ENCODE results near the gene ANLN.
"Not testable (repeated sequence)": the region's sequence is repeated elsewhere in the genome, so short reads cannot be mapped to it uniquely, and the experiment has no call there.

ANLN gene

DNA sequence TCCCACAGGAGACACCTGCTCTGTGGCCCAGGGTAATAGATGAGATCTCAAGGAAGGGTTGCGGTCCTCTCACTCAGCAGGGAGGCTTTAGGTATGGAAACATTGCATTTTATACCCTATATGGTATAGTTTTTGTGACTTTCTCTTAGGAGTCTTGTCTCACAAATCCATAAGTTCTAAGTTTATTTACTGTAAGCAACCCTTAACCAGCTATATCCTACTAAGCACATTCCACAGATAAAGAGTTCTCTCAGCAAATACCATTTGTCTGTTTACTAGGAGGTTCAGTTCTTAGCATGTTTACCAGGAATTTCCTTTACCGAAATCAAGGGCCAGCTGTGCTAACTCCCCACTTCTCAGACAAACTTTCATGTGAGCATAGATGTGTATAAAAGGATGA lies 66.9 kb downstream of the ANLN start:
- no peak for FAIRE-seq
- TF ChIP-seq POLR2A (IDR thresholded peaks at IDR 0.05; ENCODE audit: low read depth, low read length): no peak
- no peak for TF ChIP-seq TAF1 (IDR thresholded peaks at IDR 0.05; ENCODE audit: borderline replicate concordance, low read depth, low read length)
- TF ChIP-seq POLR2AphosphoS5 (IDR thresholded peaks at IDR 0.05; ENCODE audit: low read depth, low read length): no peak

DNA sequence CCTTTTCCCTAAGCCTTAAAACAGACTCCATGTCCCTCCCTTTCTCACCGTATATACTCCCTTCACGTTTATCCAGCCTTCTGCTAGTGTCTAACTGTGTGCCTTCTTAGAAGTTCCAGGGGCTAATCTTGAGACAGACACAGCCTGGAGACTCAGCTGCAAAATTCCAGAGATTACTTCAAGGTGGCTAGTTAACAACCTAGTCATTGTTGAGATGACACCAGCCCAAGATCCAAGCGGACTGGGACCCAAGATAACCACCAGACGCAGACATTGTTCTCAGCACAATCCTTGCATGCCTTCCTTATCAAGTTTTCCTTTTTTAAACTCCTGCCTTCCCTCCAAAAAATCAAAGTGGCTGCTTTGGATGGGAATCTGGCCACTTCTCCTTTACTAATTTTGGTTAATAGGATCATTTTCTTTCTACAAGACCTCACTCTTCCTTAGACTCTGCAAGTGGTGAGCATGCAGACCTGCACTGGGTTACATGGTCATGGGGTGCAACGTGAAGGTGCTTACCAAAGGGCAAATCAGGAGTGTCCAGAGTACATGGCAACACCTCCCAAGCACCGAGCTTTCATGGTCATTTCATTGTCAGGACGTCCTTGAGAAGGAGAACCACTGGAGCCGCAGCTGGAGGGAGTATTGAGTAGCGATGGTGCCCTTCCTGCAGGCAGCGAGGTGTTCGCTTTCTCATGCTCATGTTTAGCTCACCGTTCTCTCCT lies 69.7 kb downstream of the ANLN start:
- TF ChIP-seq POLR2A (IDR thresholded peaks at IDR 0.05; ENCODE audit: low read depth, low read length) (no peak), POLR2AphosphoS5 (IDR thresholded peaks at IDR 0.05; ENCODE audit: low read depth, low read length) (no peak), TAF1 (IDR thresholded peaks at IDR 0.05; ENCODE audit: borderline replicate concordance, low read depth, low read length) (no peak)
- DNase-seq (ENCODE audit: insufficient read length) (no peak), FAIRE-seq (no peak)

More for the DNA sequence above, 66.9 kb downstream of the ANLN start:
- DNase-seq (ENCODE audit: insufficient read length): no peak

DNA sequence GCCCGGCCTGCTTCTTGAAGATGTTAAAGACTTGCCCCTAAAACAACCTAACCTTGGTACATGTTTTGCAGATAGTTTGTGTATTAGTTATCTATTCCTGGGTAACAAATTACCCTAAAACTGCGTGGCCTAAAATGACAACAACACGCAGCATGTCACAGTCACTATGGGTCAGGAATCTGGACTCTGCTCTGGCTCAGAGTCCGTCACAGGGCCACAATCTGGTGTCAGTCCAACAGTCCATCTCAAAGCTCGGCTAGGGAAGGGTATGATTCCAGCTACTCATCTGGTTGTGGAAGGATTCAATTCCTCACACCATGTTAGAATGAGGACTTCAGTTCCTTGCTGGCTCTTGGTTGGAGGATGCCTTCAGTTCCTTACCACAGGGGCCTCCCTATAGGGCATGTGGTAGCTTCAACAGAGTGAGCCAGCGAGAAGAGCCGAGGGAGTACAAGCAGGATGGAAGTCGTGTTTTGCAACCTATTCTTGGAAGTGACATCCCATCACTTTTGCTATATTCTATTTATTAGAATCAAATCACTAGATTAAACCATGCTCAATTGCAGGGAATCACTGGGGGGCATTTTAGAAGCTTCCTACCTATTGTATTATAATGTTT lies 71.3 kb downstream of the ANLN start:
- no peak for FAIRE-seq
- TF ChIP-seq POLR2A (IDR thresholded peaks at IDR 0.05; ENCODE audit: low read depth, low read length) (no peak), POLR2AphosphoS5 (IDR thresholded peaks at IDR 0.05; ENCODE audit: low read depth, low read length) (no peak)
- no peak for DNase-seq (ENCODE audit: insufficient read length)

DNA sequence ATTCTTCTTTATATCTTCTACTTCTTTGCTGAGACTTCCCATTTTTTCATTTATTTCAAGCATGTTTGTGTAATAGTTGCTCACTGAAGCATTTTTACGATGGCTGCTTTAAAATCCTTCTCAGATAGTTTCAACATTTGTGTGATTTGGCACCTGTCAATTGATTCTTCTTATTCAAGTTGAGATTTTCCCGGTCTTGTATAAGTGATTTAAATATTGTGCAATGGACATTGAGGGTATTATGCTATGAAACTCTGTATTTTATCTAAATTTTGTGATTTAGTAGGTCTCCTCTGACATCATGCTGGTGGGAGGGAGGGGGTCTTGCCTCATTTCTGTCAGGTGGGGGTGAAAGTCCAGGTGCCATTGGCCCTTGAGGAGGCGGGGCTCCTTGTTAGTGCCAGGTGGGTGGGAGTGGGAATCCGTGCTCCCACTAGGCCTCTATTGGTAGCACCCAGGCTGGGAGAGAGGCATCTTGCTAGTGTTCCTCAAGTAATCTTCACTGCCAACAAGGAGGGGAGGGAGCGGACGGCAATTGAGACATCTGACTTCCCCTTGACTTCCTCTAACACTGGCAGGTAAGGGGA lies 73.0 kb downstream of the ANLN start:
- TF ChIP-seq POLR2A (IDR thresholded peaks at IDR 0.05; ENCODE audit: low read depth, low read length): no peak
- TF ChIP-seq TAF1 (IDR thresholded peaks at IDR 0.05; ENCODE audit: borderline replicate concordance, low read depth, low read length): no peak
- no peak for TF ChIP-seq POLR2AphosphoS5 (IDR thresholded peaks at IDR 0.05; ENCODE audit: low read depth, low read length)
- FAIRE-seq (no peak), DNase-seq (ENCODE audit: insufficient read length) (no peak)

DNA sequence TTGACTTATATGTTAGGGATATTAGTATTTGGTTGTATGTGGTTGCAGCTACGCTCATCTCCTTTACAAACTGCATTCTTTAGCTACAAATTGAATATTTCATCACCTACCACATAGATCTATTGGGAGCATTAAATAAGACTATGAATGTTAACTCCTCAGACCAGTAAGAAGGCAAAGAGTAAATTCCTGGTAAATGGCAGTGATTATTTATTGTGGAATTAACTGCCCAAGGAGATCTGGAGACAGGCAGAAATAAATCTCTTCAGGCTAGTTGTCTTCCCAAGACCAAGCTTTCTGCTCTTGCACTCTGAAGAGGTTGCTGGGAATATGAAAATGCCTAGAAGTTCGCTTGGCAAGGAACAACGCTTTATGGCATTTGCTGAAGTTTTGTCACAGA lies 74.6 kb downstream of the ANLN start:
- no peak for FAIRE-seq
- DNase-seq (ENCODE audit: insufficient read length): no peak
- TF ChIP-seq TAF1 (IDR thresholded peaks at IDR 0.05; ENCODE audit: borderline replicate concordance, low read depth, low read length) (no peak), POLR2A (IDR thresholded peaks at IDR 0.05; ENCODE audit: low read depth, low read length) (no peak), POLR2AphosphoS5 (IDR thresholded peaks at IDR 0.05; ENCODE audit: low read depth, low read length) (no peak)

DNA sequence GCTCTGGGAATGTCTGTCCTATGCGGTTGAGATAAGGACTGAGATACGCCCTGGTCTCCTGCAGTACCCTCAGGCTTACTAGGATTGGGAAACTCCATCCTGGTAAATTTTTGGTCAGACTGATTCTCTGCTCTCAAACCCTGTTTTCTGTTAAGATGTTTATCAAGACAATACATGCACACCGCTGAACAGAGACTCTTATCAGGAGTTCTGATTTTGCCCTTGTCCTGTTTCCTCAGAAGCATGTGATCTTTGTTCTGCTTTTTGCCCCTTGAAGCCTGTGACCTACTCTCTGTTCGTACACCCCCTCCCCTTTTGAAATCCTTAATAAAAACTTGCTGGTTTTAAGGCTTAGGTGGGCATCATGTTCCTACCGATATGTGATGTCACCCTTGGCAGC lies 76.3 kb downstream of the ANLN start:
- DNase-seq (ENCODE audit: insufficient read length); FAIRE-seq: not testable (repeated sequence)

DNA sequence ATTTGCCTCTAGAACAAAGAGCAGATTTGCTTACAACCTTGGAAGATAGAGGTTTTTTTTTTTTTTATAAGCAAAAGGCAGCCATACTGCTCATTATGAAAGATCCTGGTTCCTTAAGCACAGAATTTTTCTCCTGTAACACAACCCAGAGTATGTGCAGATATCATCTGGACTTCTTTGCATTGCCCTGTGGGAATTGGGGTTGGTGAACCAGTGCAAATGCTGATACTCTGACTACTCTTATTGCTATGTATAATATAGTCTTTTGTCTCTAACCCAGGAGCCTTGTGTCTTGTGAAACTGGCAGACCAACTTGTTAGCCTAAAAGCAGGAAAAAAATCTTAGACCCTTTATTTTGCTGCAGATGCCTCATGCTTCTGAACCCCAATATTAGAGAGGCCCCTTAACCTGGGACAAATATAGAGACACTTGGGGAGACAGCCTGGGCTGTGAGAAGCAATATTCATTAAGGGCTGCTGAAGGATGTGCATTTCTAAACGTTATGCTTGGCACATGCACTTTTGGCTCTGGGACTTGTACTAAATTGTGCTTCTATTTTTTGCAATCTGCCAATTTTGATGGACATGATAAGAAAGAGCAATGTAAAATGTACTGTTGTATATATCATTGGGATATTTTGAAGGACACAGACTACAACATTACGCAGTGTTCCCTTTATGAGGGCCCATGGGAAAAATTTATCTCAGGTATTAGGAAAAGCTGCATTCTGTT lies 78.9 kb downstream of the ANLN start:
- TF ChIP-seq TAF1 (IDR thresholded peaks at IDR 0.05; ENCODE audit: borderline replicate concordance, low read depth, low read length): no peak
- no peak for TF ChIP-seq POLR2A (IDR thresholded peaks at IDR 0.05; ENCODE audit: low read depth, low read length)
- TF ChIP-seq POLR2AphosphoS5 (IDR thresholded peaks at IDR 0.05; ENCODE audit: low read depth, low read length): no peak
- no peak for FAIRE-seq
- DNase-seq (ENCODE audit: insufficient read length): no peak

DNA sequence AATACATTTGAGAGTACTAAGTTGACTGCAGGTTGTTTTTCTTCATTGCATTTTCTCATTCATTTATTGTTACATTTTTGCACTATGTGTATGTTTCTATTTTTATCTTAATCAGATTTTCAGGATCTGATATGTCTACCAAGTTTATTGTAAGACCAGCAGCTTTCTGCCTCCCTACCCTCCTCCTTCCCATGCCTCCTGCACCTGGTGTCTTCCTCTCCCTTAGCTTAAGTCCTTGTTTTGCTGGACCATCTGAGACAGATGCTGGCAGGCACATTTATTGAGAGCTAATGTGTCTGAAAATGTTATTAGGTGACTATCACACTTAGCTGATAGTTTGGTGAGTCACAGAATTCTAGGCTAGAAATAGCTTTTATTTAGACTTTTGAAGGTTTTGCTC lies 79.6 kb downstream of the ANLN start:
- no peak for DNase-seq (ENCODE audit: insufficient read length)

DNA sequence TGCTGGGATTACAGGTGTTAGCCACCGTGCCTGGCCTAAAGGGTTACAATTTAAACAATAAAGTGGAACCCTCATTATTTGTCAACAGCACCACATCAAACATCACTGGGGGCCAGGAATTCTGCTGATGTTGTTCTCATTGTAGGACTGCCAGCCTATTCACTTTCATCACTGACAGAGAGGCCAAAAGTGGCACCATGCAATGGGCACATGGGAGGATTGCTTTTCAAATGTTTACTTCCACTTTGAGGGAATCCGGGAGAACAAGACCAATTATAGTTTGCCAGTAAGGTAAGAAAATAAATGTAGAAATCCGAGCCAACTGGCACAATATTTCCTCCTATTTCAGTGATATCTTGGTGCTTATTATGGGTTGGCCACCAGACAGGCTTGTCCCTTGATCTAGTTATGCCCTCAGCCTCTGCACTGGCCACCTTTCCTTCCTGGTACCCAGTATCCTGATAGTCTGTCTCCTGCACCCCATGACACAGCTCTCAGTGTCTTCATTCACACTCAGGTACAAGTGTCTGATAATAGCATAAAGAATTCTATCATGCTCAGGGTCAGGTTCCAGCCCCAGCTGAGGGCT lies 82.6 kb downstream of the ANLN start:
- FAIRE-seq: no peak
- no peak for TF ChIP-seq TAF1 (IDR thresholded peaks at IDR 0.05; ENCODE audit: borderline replicate concordance, low read depth, low read length)
- TF ChIP-seq POLR2A (IDR thresholded peaks at IDR 0.05; ENCODE audit: low read depth, low read length): no peak
- TF ChIP-seq POLR2AphosphoS5 (IDR thresholded peaks at IDR 0.05; ENCODE audit: low read depth, low read length): no peak
- no peak for DNase-seq (ENCODE audit: insufficient read length)

More for the DNA sequence above, 79.6 kb downstream of the ANLN start:
- no peak for TF ChIP-seq POLR2AphosphoS5 (IDR thresholded peaks at IDR 0.05; ENCODE audit: low read depth, low read length)
- TF ChIP-seq POLR2A (IDR thresholded peaks at IDR 0.05; ENCODE audit: low read depth, low read length): no peak
- FAIRE-seq: no peak

DNA sequence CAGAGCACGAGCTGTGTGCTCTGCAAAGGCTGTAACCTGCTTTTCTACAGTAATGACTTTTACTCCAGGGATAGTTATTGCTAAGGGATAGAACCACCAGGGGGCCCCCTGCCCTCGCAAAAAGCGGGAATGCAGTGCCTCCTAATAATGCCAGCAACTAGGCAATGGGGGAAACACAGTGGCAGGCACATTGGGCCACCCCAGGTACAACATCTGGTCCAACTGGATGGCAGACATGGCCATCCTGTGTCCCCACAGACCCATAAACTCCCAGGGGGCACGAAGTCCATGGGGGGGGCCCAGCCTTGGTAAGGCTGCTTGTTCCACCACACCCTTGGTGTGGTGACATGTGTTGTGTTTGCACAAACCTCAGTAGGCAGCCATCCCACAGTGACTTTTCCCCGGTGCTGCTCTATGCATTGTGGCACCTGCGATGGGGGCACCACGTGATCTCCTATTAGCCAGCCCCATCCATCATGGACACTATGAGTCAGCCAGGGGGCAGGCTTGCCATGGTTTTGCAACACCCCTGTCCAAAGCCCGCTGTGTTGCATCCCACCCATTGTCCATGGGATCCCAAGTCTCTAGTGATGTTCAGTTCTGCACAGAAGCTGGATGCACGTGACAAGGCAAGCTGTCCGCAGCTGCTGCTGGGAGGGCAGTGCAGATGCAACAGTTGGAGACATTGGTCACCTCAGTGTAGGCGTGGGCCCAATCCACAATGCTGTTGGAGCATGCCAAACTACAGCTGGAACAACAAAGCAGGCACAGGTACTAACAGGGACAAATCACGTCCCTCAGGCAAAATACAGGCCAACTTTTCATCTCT lies 84.0 kb downstream of the ANLN start:
- DNase-seq (ENCODE audit: insufficient read length) (no peak), FAIRE-seq (no peak)
- no peak for TF ChIP-seq POLR2A (IDR thresholded peaks at IDR 0.05; ENCODE audit: low read depth, low read length)
- TF ChIP-seq TAF1 (IDR thresholded peaks at IDR 0.05; ENCODE audit: borderline replicate concordance, low read depth, low read length): no peak
- no peak for TF ChIP-seq POLR2AphosphoS5 (IDR thresholded peaks at IDR 0.05; ENCODE audit: low read depth, low read length)
